GM19099 (cell line): ENCODE results near the gene PC.

Experiments used
- POLR2A ChIP-seq: IDR thresholded peaks from 3 replicates; pipeline ENCODE4 v1.6.1; 2011; ENCODE audit warnings: low read depth; ENCODE audit not compliant: insufficient read length; ENCODE audit errors: extremely low read depth

The PC gene

GRCh38 chr11:66844496-66845142 lies 113.6 kb downstream of the PC start:
- TF ChIP-seq POLR2A: no peak

GRCh38 chr11:66843776-66844495 lies 114.2 kb downstream of the PC start:
- TF ChIP-seq POLR2A: no peak

- peak; percentile 96 for TF ChIP-seq POLR2A
These were observed 115.0 kb downstream of the PC start, which contains the start of gene RCE1 for GRCh38 chr11:66842896-66843775. TSS of gene RCE1 (plus strand) at chr11:66843441. CDS start at chr11:66843456, 15 bp downstream.

- TF ChIP-seq POLR2A: no peak
These were observed 115.7 kb downstream of the PC start for GRCh38 chr11:66842501-66842895.

- TF ChIP-seq POLR2A: no peak
These were observed 116.3 kb downstream of the PC start for GRCh38 chr11:66841861-66842260.

GRCh38 chr11:66840317-66841091 lies 117.7 kb downstream of the PC start:
- peak; percentile 27 for TF ChIP-seq POLR2A

- no peak for TF ChIP-seq POLR2A
These were observed 122.3 kb downstream of the PC start for GRCh38 chr11:66835768-66836405.

GRCh38 chr11:66834943-66835342 lies 123.2 kb downstream of the PC start:
- no peak for TF ChIP-seq POLR2A

- no peak for TF ChIP-seq POLR2A
These were observed 123.7 kb downstream of the PC start for GRCh38 chr11:66834539-66834845.

- TF ChIP-seq POLR2A: no peak
These were observed 134.5 kb downstream of the PC start for GRCh38 chr11:66823700-66824099.

GRCh38 chr11:66820901-66821300 lies 137.3 kb downstream of the PC start:
- no peak for TF ChIP-seq POLR2A

GRCh38 chr11:66820381-66820780 lies 137.8 kb downstream of the PC start:
- no peak for TF ChIP-seq POLR2A

- TF ChIP-seq POLR2A: no peak
These were observed 139.8 kb downstream of the PC start for GRCh38 chr11:66818231-66818955.

GRCh38 chr11:66815646-66816045 lies 142.5 kb downstream of the PC start:
- TF ChIP-seq POLR2A: no peak
